Prostate gland (tissue), 2 donors: ENCODE measurements around the gene ARHGEF25.
"Not testable (repeated sequence)": the region's sequence is repeated elsewhere in the genome, so short reads cannot be mapped to it uniquely, and the experiment has no call there.

Source experiments
- POLR2AphosphoS5 ChIP-seq: sonication (generic); formaldehyde crosslinking; IDR thresholded peaks from one replicate; pipeline ENCODE4 v1.6.1; 2017; ENCODE audit warnings: antibody characterized with exemption
- TF ChIP-seq, protein P1 (sequence below), 4 experiments: fragments of 200-600 bp in 2 of 4; fragments of 450-650 bp in 2 of 4; sonication (generic) in 2 of 4; IDR thresholded peaks; 1 replicate in 3 of 4; 2 replicates in 1 of 4; pipeline ENCODE4 v1.5.1; 2016 to 2019; ENCODE audit warnings: antibody characterized with exemption in 4 of 4, mild to moderate bottlenecking in 2 of 4, moderate library complexity in 2 of 4

GRCh38 chr12:57618431-57618830, 7.2 kb downstream of the ARHGEF25 start:
- TF ChIP-seq, protein P1, sequence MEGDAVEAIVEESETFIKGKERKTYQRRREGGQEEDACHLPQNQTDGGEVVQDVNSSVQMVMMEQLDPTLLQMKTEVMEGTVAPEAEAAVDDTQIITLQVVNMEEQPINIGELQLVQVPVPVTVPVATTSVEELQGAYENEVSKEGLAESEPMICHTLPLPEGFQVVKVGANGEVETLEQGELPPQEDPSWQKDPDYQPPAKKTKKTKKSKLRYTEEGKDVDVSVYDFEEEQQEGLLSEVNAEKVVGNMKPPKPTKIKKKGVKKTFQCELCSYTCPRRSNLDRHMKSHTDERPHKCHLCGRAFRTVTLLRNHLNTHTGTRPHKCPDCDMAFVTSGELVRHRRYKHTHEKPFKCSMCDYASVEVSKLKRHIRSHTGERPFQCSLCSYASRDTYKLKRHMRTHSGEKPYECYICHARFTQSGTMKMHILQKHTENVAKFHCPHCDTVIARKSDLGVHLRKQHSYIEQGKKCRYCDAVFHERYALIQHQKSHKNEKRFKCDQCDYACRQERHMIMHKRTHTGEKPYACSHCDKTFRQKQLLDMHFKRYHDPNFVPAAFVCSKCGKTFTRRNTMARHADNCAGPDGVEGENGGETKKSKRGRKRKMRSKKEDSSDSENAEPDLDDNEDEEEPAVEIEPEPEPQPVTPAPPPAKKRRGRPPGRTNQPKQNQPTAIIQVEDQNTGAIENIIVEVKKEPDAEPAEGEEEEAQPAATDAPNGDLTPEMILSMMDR (IDR thresholded peaks at IDR 0.05), result not testable (repeated sequence)
- not testable (repeated sequence) for TF ChIP-seq POLR2AphosphoS5
